Mesendoderm (in vitro differentiated cells): Measurements from ENCODE around the gene HAGH. TPM values are rescaled to one million over a fixed set of nuclear protein-coding genes. Genes with fewer than 3 reads are reported as not detected.
A peak's percentile ranks its signal among the peaks of the same experiment; 100 is the strongest.
"Not testable (repeated sequence)": the region's sequence is repeated elsewhere in the genome, so short reads cannot be mapped to it uniquely, and the experiment has no call there.

Experiments used
- DNase-seq: peaks from one replicate; pipeline ENCODE4 v3.0.0; 2013
- H2AK5ac ChIP-seq: 2 replicates; pipeline ENCODE4 v1.6.1; 2013; ENCODE audit warnings: low read length, inconsistent platforms
- H2BK120ac ChIP-seq: 2 replicates; pipeline ENCODE4 v1.6.1; 2013; ENCODE audit warnings: low read depth, mild to moderate bottlenecking, low read length, moderate library complexity, mixed read lengths
- H2BK15ac ChIP-seq: replicated peaks from 2 replicates; pipeline ENCODE4 v1.6.1; 2013; ENCODE audit warnings: low read depth, mild to moderate bottlenecking, moderate library complexity
- H2BK5ac ChIP-seq: 2 replicates; pipeline ENCODE4 v1.6.1; 2013; ENCODE audit warnings: low read length, inconsistent platforms
- H3K18ac ChIP-seq: 2 replicates; pipeline ENCODE4 v1.6.1; 2013; ENCODE audit warnings: mild to moderate bottlenecking, low read length, mixed read lengths
- H3K23ac ChIP-seq: one replicate; pipeline ENCODE4 v1.6.1; 2013; ENCODE audit warnings: low read length
- H3K27ac ChIP-seq: 2 replicates; pipeline ENCODE4 v1.5.1; 2013; ENCODE audit warnings: low read depth, mild to moderate bottlenecking, inconsistent platforms, low read length, moderate library complexity
- H3K27me3 ChIP-seq: 2 replicates; pipeline ENCODE4 v1.6.1; 2013; ENCODE audit warnings: low read length, control low read depth, mild to moderate bottlenecking, inconsistent platforms; ENCODE audit not compliant: insufficient read depth, poor library complexity
- H3K36me3 ChIP-seq: 2 replicates; pipeline ENCODE4 v1.6.1; 2013; ENCODE audit warnings: low read length, inconsistent platforms; ENCODE audit not compliant: control insufficient read depth, insufficient read depth
- H3K4ac ChIP-seq: one replicate; pipeline ENCODE4 v1.6.1; 2013; ENCODE audit warnings: low read depth, mild to moderate bottlenecking, low read length, moderate library complexity
- H3K4me1 ChIP-seq: 2 replicates; pipeline ENCODE4 v1.6.1; 2013; ENCODE audit warnings: low read depth, low read length, inconsistent platforms; ENCODE audit not compliant: control insufficient read depth
- H3K4me2 ChIP-seq: 2 replicates; pipeline ENCODE4 v1.6.1; 2013; ENCODE audit warnings: low read length
- H3K4me3 ChIP-seq: 2 replicates; pipeline ENCODE4 v1.5.1; 2013; ENCODE audit warnings: mild to moderate bottlenecking, low read length
- H3K56ac ChIP-seq: one replicate; pipeline ENCODE4 v1.6.1; 2013; ENCODE audit warnings: low read length
- H3K79me1 ChIP-seq: 2 replicates; pipeline ENCODE4 v1.6.1; 2013; ENCODE audit warnings: low read length, inconsistent platforms
- H3K79me2 ChIP-seq: 2 replicates; pipeline ENCODE4 v1.6.1; 2013; ENCODE audit warnings: mild to moderate bottlenecking, low read length; ENCODE audit not compliant: control insufficient read depth, insufficient read depth
- H3K9ac ChIP-seq: 2 replicates; pipeline ENCODE4 v1.6.1; 2013; ENCODE audit warnings: low read length, inconsistent platforms
- H4K5ac ChIP-seq: one replicate; pipeline ENCODE4 v1.6.1; 2013; ENCODE audit warnings: low read length
- H4K8ac ChIP-seq: one replicate; pipeline ENCODE4 v1.6.1; 2013; ENCODE audit warnings: low read depth, mild to moderate bottlenecking, control low read depth, low read length, moderate library complexity
- WGBS: extraction: QIAGEN DNeasy Blood & Tissue Kit; methylation state at CpG from one replicate; pipeline ENCODE4 v1.1.7; 2013; ENCODE audit warnings: low lambda C conversion rate, missing lambda C conversion rate; ENCODE audit not compliant: insufficient coverage; ENCODE audit errors: extremely low coverage; 5-methylcytosine and 5-hydroxymethylcytosine counted together
- polyA plus RNA-seq, 2 experiments: library from polyadenylated mRNA; stranded (reverse); fragments of 200-250 nt; gene quantifications; one replicate each; pipeline ENCODE4 v1.2.3, GENCODE V29; 2013

Gene HAGH
- 13.9 TPM for polyA plus RNA-seq (2013, experiment 1 of 2)
- 13.2 TPM for polyA plus RNA-seq (2013, experiment 2 of 2)

GRCh38 chr16:1826691-1827573, at the start of gene HAGH, which contains the start of gene FAHD1:
TSS of gene HAGH (minus strand) at chr16:1826825. CDS start at chr16:1826787, 38 bp downstream.
TSS of gene FAHD1 (plus strand) at chr16:1827206. CDS start at chr16:1827239, 33 bp downstream.
- H4K5ac ChIP-seq, result no peak within 1 kb of the TSS
- peak within 1 kb of the TSS; percentile 69 for H3K18ac ChIP-seq
- peak within 1 kb of the TSS; percentile 98 for H3K56ac ChIP-seq
- no peak within 1 kb of the TSS for H3K23ac ChIP-seq
- peak within 1 kb of the TSS; percentile 88 for H3K4me3 ChIP-seq
- H4K8ac ChIP-seq, result no peak within 1 kb of the TSS
- H3K4me2 ChIP-seq, result peak within 1 kb of the TSS; percentile 79
- no peak within 1 kb of the TSS for H2BK120ac ChIP-seq
- H2BK15ac ChIP-seq, result no peak within 1 kb of the TSS
- peak within 1 kb of the TSS; percentile 85 for H3K9ac ChIP-seq
- peaks cover 2% of the 10 kb centered on the region for H3K79me2 ChIP-seq
- no peaks in the 10 kb centered on the region for H3K27me3 ChIP-seq
- DNase-seq, result peak; percentile 95
- no CpG with 5 or more reads among the region's 104 CpGs for WGBS
- peak within 1 kb of the TSS; percentile 49 for H3K4ac ChIP-seq
- H3K4me1 ChIP-seq, result no peaks in the 10 kb centered on the region
- no peaks in the 10 kb centered on the region for H3K36me3 ChIP-seq
- H3K79me1 ChIP-seq, result peaks cover 9% of the 10 kb centered on the region
- H2AK5ac ChIP-seq, result no peak within 1 kb of the TSS
- H2BK5ac ChIP-seq, result no peak within 1 kb of the TSS
- no peak within 1 kb of the TSS for H3K27ac ChIP-seq

GRCh38 chr16:1876066-1876465, 49.4 kb upstream of the HAGH start:
- H3K4me2 ChIP-seq, H3K4me3 ChIP-seq, DNase-seq, H2BK120ac ChIP-seq, H3K79me1 ChIP-seq, H4K8ac ChIP-seq, H3K56ac ChIP-seq, H2BK5ac ChIP-seq, H3K79me2 ChIP-seq, H2BK15ac ChIP-seq, H3K27me3 ChIP-seq, H4K5ac ChIP-seq, H2AK5ac ChIP-seq, H3K23ac ChIP-seq, H3K9ac ChIP-seq, H3K4me1 ChIP-seq, H3K36me3 ChIP-seq, H3K18ac ChIP-seq, H3K4ac ChIP-seq, H3K27ac ChIP-seq: not testable (repeated sequence)
- WGBS, result no CpG with 5 or more reads among the region's 13 CpGs

GRCh38 chr16:1874854-1875253, 48.2 kb upstream of the HAGH start:
- Histone ChIP-seq H3K4ac (no peak overlapping the region), H2BK120ac (no peak overlapping the region), H3K4me3 (no peak overlapping the region), H2BK15ac (no peak overlapping the region), H4K5ac (no peak overlapping the region), H3K36me3 (no peaks in the 10 kb centered on the region), H3K23ac (no peak overlapping the region), H3K27ac (no peak overlapping the region), H3K18ac (no peak overlapping the region), H3K4me1 (no peaks in the 10 kb centered on the region), H3K9ac (no peak overlapping the region), H3K79me2 (no peaks in the 10 kb centered on the region), H3K27me3 (peaks cover 2% of the 10 kb centered on the region), H2BK5ac (no peak overlapping the region), H2AK5ac (no peak overlapping the region), H4K8ac (no peak overlapping the region), H3K56ac (no peak overlapping the region), H3K79me1 (no peaks in the 10 kb centered on the region), H3K4me2 (no peak overlapping the region)
- WGBS, result no CpG with 5 or more reads among the region's 6 CpGs
- DNase-seq, result no peak

- Histone ChIP-seq H3K23ac (no peak within 1 kb of the TSS), H3K4me2 (no peak within 1 kb of the TSS), H2BK15ac (no peak within 1 kb of the TSS), H3K4me3 (no peak within 1 kb of the TSS), H3K79me1 (no peaks in the 10 kb centered on the region), H3K9ac (no peak within 1 kb of the TSS), H3K4me1 (no peaks in the 10 kb centered on the region), H3K79me2 (no peaks in the 10 kb centered on the region), H4K5ac (no peak within 1 kb of the TSS), H3K27ac (no peak within 1 kb of the TSS), H3K56ac (no peak within 1 kb of the TSS), H2BK120ac (no peak within 1 kb of the TSS), H3K4ac (no peak within 1 kb of the TSS), H3K36me3 (no peaks in the 10 kb centered on the region), H2AK5ac (no peak within 1 kb of the TSS), H3K27me3 (no peaks in the 10 kb centered on the region), H3K18ac (no peak within 1 kb of the TSS), H4K8ac (no peak within 1 kb of the TSS), H2BK5ac (no peak within 1 kb of the TSS)
- peak; percentile 73 for DNase-seq
- WGBS, result no CpG with 5 or more reads among the region's 68 CpGs
These were observed 45.5 kb upstream of the HAGH start, which contains the start of gene MEIOB for GRCh38 chr16:1871974-1872635. TSS of gene MEIOB (minus strand) at chr16:1872164. CDS start at chr16:1868175, 3,989 bp downstream.

- no peak overlapping the region for H3K27ac ChIP-seq
- H3K23ac ChIP-seq, result no peak overlapping the region
- H3K36me3 ChIP-seq, result no peaks in the 10 kb centered on the region
These were observed 43.9 kb upstream of the HAGH start for GRCh38 chr16:1870365-1871082.

More at GRCh38 chr16:1870365-1871082, 43.9 kb upstream of the HAGH start:
- Histone ChIP-seq H3K27me3 (no peaks in the 10 kb centered on the region), H4K8ac (no peak overlapping the region), H3K4me3 (no peak overlapping the region), H3K79me2 (no peaks in the 10 kb centered on the region), H3K4ac (no peak overlapping the region), H2BK15ac (no peak overlapping the region), H3K4me1 (no peaks in the 10 kb centered on the region), H3K9ac (no peak overlapping the region), H3K79me1 (no peaks in the 10 kb centered on the region), H2BK120ac (no peak overlapping the region), H2BK5ac (no peak overlapping the region), H3K56ac (no peak overlapping the region), H3K4me2 (no peak overlapping the region), H4K5ac (no peak overlapping the region), H2AK5ac (no peak overlapping the region), H3K18ac (no peak overlapping the region)
- WGBS, result no CpG with 5 or more reads among the region's 9 CpGs
- DNase-seq, result no peak
